Fibroblast of pulmonary artery (primary cell): ENCODE results near the gene GREM2.

Source experiments
- DNase-seq: peaks from one replicate; pipeline ENCODE4 v3.0.0-alpha.2; 2010; ENCODE audit warnings: low read depth
- H3K4me3 ChIP-seq: replicated peaks from 2 replicates; pipeline ENCODE4 v1.5.1; 2011; ENCODE audit warnings: low read depth, mild to moderate bottlenecking, control low read depth, low read length, moderate library complexity
- TF ChIP-seq, protein P1 (sequence below): IDR thresholded peaks from 2 replicates; pipeline ENCODE4 v1.5.1; 2011; ENCODE audit warnings: mild to moderate bottlenecking, control low read depth, low read length, inconsistent platforms; ENCODE audit errors: missing control alignments

Gene GREM2

DNA sequence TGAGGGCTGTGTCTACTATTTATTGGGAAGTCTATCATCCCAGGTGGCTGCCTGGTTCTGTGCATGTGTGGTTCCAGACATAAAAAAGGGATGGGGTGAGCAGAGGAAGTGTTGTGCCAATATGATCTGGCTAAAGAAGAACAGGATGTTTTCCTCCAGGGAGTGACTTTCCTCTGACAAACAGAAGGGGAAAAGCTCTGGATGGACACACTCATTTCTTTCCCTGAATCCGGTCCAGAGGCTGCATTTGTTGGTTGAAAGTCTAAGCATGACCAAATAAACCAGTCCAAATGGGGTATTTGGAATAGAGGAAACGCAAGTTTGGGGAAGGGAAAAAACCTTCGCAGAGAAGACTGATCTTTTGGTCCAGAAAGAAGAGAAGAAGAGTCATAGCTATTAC is 12.7 kb downstream of the GREM2 start:
- H3K4me3 ChIP-seq: no peak overlapping the region
- DNase-seq: no peak
- TF ChIP-seq, protein P1, sequence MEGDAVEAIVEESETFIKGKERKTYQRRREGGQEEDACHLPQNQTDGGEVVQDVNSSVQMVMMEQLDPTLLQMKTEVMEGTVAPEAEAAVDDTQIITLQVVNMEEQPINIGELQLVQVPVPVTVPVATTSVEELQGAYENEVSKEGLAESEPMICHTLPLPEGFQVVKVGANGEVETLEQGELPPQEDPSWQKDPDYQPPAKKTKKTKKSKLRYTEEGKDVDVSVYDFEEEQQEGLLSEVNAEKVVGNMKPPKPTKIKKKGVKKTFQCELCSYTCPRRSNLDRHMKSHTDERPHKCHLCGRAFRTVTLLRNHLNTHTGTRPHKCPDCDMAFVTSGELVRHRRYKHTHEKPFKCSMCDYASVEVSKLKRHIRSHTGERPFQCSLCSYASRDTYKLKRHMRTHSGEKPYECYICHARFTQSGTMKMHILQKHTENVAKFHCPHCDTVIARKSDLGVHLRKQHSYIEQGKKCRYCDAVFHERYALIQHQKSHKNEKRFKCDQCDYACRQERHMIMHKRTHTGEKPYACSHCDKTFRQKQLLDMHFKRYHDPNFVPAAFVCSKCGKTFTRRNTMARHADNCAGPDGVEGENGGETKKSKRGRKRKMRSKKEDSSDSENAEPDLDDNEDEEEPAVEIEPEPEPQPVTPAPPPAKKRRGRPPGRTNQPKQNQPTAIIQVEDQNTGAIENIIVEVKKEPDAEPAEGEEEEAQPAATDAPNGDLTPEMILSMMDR: no peak

DNA sequence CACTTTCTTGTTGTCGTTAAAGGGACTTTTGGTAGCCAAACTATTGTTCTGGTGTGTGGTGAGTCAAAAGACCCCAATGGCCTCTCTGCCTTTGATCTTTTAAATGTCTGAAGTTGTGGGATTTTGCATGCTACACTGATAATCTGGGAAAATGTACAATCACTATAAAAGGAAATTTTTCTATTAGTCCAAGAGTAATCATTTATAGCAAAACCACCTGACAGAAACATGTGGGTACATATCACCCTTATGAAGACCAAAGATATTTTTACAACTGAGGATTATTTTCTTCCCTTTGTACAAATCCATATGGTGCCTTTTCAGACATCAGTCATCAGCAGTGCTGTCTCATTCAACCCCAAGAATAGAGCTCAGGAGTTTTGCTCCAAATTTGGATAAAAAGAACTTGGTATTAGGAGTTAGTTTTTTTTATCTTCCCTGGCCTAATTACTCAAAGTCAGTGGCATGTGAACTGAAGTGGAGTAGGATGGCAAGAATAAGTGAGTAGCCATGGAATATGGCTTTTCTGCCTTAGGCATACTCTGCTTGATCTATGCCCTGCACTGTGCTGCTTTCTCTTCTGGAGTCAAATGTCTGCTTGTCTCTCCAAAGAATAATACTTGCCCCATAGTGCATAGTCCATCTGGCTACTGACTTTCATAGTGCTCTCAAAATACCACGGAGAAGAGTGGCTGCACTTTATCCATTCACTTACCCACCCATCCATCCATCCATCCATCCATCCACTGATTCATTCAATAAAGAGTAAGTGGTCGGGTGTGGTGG is 13.5 kb downstream of the GREM2 start:
- no peak for DNase-seq
- H3K4me3 ChIP-seq: no peak overlapping the region
- TF ChIP-seq, protein P1: no peak

DNA sequence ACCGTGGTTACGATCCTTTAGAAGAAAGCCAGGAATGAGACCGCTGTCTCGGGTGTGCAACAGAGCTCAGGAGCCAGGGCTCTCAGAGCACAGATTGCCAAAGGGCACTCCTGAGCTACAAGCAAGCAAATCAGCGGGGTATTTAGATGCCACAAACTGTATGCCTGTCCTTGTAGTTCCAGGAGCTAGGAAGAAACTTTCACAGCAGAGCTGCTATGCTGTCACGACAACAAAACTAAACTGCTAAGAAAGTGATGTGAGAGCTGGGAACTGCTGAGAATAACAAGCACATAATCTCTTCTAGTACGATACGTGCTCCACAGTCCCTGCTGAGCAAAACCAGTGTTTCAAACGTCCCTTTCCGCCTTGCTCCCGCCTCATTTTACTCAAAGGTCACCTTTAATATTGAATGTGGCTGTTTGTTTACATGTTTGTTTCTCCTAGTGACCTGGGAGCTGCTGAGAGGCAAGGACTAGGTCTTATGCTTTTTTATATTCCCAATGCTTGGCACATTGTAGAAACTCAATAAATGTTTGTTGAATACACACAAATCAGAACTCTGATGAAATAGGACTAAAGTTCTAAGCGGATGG is 14.7 kb downstream of the GREM2 start:
- no peak overlapping the region for H3K4me3 ChIP-seq
- DNase-seq: no peak
- TF ChIP-seq, protein P1: no peak

DNA sequence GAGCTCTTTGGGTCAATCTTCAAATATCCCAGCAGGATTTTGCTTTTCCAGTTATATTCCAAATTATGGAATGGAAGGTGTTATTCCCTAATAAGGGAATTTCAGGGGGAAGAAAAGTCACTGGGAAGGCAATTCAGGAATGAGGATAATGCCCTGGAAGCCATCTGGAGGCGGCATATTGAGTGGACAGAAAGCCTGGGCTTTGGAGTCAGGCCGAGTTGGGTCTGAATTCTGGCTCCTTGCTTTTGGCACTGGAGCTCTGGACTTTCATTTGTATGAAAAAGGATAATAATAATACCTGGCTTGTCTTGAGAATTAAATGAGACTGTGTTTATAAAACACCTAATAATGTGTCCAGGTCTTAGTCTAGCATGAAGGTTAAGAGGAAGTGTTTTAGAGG is 16.5 kb downstream of the GREM2 start:
- TF ChIP-seq, protein P1: no peak
- DNase-seq: no peak
- no peak overlapping the region for H3K4me3 ChIP-seq

DNA sequence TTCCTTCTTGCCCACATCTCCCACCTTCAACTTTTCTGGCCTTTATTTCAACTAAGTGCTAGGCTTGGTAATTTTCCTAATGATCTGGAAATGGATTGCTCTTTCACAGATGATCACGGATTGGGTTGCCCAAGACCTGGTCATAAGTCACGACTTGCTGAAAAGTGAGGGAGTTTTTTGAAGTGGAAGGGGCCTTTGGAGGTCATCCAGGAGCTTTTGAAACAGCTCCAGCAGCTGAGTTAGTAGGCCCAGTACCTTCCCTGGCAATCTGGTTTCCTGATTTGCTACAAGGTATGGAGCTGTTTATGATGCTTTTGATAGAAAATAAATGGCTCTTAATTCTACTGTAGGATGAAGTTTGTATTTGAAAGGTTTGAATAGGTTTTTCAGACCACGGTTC is 20.4 kb downstream of the GREM2 start:
- H3K4me3 ChIP-seq: no peak overlapping the region
- TF ChIP-seq, protein P1: no peak
- no peak for DNase-seq

DNA sequence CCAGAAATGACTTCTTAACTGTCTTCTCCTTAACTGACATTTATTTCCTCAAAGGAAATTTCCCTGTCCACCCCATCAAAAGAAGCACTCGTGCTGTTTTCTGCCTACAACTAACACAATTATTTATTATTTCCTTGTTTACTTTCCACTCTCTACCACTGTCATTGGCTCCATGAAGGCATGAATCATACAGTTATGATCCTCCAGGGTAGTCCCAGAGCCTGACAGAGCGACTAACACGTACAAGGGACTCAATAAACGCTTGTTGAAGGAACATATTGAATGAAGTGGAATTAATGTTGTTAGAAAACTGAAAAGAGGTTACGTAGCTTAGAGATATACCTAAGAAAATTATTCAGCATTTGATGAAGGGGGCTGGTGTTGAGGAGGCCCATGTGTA is 20.9 kb downstream of the GREM2 start:
- TF ChIP-seq, protein P1: no peak
- no peak for DNase-seq
- H3K4me3 ChIP-seq: no peak overlapping the region
